H9 (cell line): ENCODE data around the gene S100A7. TPM values are rescaled to one million over a fixed set of nuclear protein-coding genes. Genes with fewer than 3 reads are reported as not detected.

Experiments
- DNase-seq: peaks from one replicate; pipeline ENCODE4 v3.0.0-alpha.2; 2017
- H2AFZ ChIP-seq: one replicate; pipeline ENCODE4 v1.6.1; 2013; ENCODE audit warnings: mild to moderate bottlenecking, low read length, control low read depth, moderate library complexity
- H2AK5ac ChIP-seq: 2 replicates; pipeline ENCODE4 v1.6.1; 2013; ENCODE audit warnings: low read length, control low read depth, mixed read lengths; ENCODE audit not compliant: insufficient read length
- H2BK120ac ChIP-seq: one replicate; pipeline ENCODE4 v1.6.1; 2013; ENCODE audit warnings: low read depth, mild to moderate bottlenecking, low read length, control low read depth, inconsistent platforms; ENCODE audit not compliant: poor library complexity, severe bottlenecking
- H2BK12ac ChIP-seq: 2 replicates; pipeline ENCODE4 v1.6.1; 2013; ENCODE audit warnings: low read length, control low read depth, mixed read lengths, low read depth; ENCODE audit not compliant: insufficient read length
- H2BK15ac ChIP-seq: 2 replicates; pipeline ENCODE4 v1.6.1; 2013; ENCODE audit warnings: low read depth, low read length, control low read depth
- H2BK20ac ChIP-seq: one replicate; pipeline ENCODE4 v1.6.1; 2013; ENCODE audit warnings: low read depth, mild to moderate bottlenecking, low read length, control low read depth, inconsistent platforms; ENCODE audit not compliant: poor library complexity, severe bottlenecking
- H2BK5ac ChIP-seq: 2 replicates; pipeline ENCODE4 v1.6.1; 2013; ENCODE audit warnings: low read length, control low read depth, mixed read lengths; ENCODE audit not compliant: insufficient read length
- H3K14ac ChIP-seq: 2 replicates; pipeline ENCODE4 v1.6.1; 2013; ENCODE audit warnings: low read length, control low read depth; ENCODE audit not compliant: insufficient read depth
- H3K18ac ChIP-seq: 2 replicates; pipeline ENCODE4 v1.6.1; 2013; ENCODE audit warnings: low read depth, mild to moderate bottlenecking, mixed read lengths, low read length, control low read depth; ENCODE audit not compliant: insufficient read length
- H3K23ac ChIP-seq: 2 replicates; pipeline ENCODE4 v1.6.1; 2013; ENCODE audit warnings: low read length, control low read depth, mixed read lengths, low read depth; ENCODE audit not compliant: insufficient read length
- H3K23me2 ChIP-seq: 2 replicates; pipeline ENCODE4 v1.6.1; 2013; ENCODE audit warnings: low read depth, mild to moderate bottlenecking, mixed read lengths, low read length, control low read depth; ENCODE audit not compliant: insufficient read length, poor library complexity, severe bottlenecking
- H3K27ac ChIP-seq: 2 replicates; pipeline ENCODE4 v1.5.1; 2013; ENCODE audit warnings: low read length, control low read depth, mixed read lengths, low read depth; ENCODE audit not compliant: insufficient read length
- H3K27me3 ChIP-seq: 2 replicates; pipeline ENCODE4 v1.6.1; 2013; ENCODE audit warnings: low read length, control low read depth, inconsistent platforms; ENCODE audit not compliant: insufficient read depth
- H3K4ac ChIP-seq: 2 replicates; pipeline ENCODE4 v1.6.1; 2013; ENCODE audit warnings: low read depth, mild to moderate bottlenecking, control low read depth, inconsistent platforms, low read length, moderate library complexity
- H3K4me1 ChIP-seq: 2 replicates; pipeline ENCODE4 v1.6.1; 2013; ENCODE audit warnings: low read length, control low read depth, inconsistent platforms; ENCODE audit not compliant: insufficient read depth
- H3K4me2 ChIP-seq: 2 replicates; pipeline ENCODE4 v1.6.1; 2013; ENCODE audit warnings: low read length, control low read depth, mixed read lengths; ENCODE audit not compliant: insufficient read length, insufficient read depth
- H3K56ac ChIP-seq: 2 replicates; pipeline ENCODE4 v1.6.1; 2013; ENCODE audit warnings: low read depth, mild to moderate bottlenecking, mixed read lengths, low read length, control low read depth; ENCODE audit not compliant: insufficient read length
- H3K79me1 ChIP-seq: 2 replicates; pipeline ENCODE4 v1.6.1; 2013; ENCODE audit warnings: low read depth, mild to moderate bottlenecking, moderate library complexity, low read length, control low read depth, inconsistent platforms; ENCODE audit not compliant: insufficient read depth, poor library complexity, severe bottlenecking
- H3K79me2 ChIP-seq: 2 replicates; pipeline ENCODE4 v1.6.1; 2013; ENCODE audit warnings: low read length, control low read depth, inconsistent platforms; ENCODE audit not compliant: insufficient read depth
- H3K9ac ChIP-seq: 2 replicates; pipeline ENCODE4 v1.6.1; 2013; ENCODE audit warnings: low read length, control low read depth, mixed read lengths; ENCODE audit not compliant: insufficient read length; ENCODE audit errors: extremely low read depth
- H3K9me3 ChIP-seq: one replicate; pipeline ENCODE4 v1.6.1; 2013; ENCODE audit warnings: low read depth, low read length, inconsistent platforms; ENCODE audit not compliant: control insufficient read depth
- H3T11ph ChIP-seq: one replicate; pipeline ENCODE4 v1.6.1; 2013; ENCODE audit warnings: mild to moderate bottlenecking, low read length, control low read depth, inconsistent platforms
- H4K20me1 ChIP-seq: one replicate; pipeline ENCODE4 v1.6.1; 2013; ENCODE audit not compliant: control insufficient read depth, insufficient read length, insufficient read depth
- H4K5ac ChIP-seq: 2 replicates; pipeline ENCODE4 v1.6.1; 2013; ENCODE audit warnings: low read depth, mild to moderate bottlenecking, mixed read lengths, low read length, control low read depth; ENCODE audit not compliant: insufficient read length
- H4K8ac ChIP-seq: replicated peaks from 2 replicates; pipeline ENCODE4 v1.6.1; 2013; ENCODE audit warnings: low read length, control low read depth, mixed read lengths, low read depth; ENCODE audit not compliant: insufficient read length
- H4K91ac ChIP-seq: 2 replicates; pipeline ENCODE4 v1.6.1; 2013; ENCODE audit warnings: low read depth, mild to moderate bottlenecking, moderate library complexity, mixed read lengths, low read length, control low read depth; ENCODE audit not compliant: insufficient read length
- H3K27ac Mint-ChIP-seq, 3 experiments: 2 replicates in 2 of 3; 3 replicates in 1 of 3; pipeline ENCODE4 v1.8.0; 2020 to 2021; ENCODE audit warnings: mixed read lengths in 3 of 3, mild to moderate bottlenecking in 1 of 3, moderate library complexity in 1 of 3
- H3K27me3 Mint-ChIP-seq: 2 replicates; pipeline ENCODE4 v1.8.0; 2021; ENCODE audit warnings: low read depth, mild to moderate bottlenecking, moderate library complexity, mixed read lengths
- H3K36me3 Mint-ChIP-seq, 3 experiments: 2 replicates in 2 of 3; 3 replicates in 1 of 3; pipeline ENCODE4 v1.8.0; 2020 to 2021; ENCODE audit warnings: low read depth in 3 of 3, mixed read lengths in 3 of 3; ENCODE audit not compliant: insufficient read depth in 1 of 3
- H3K4me1 Mint-ChIP-seq, 2 experiments: 2 replicates each; pipeline ENCODE4 v1.8.0; 2020; ENCODE audit warnings: mixed read lengths in 2 of 2
- H3K4me3 Mint-ChIP-seq, 2 experiments: 2 replicates in 1 of 2; 3 replicates in 1 of 2; pipeline ENCODE4 v1.8.0; 2020 to 2021; ENCODE audit warnings: mild to moderate bottlenecking in 2 of 2, mixed read lengths in 2 of 2, moderate library complexity in 1 of 2
- H3K9me3 Mint-ChIP-seq, 2 experiments: 2 replicates in 1 of 2; 3 replicates in 1 of 2; pipeline ENCODE4 v1.8.0; 2020; ENCODE audit warnings: mild to moderate bottlenecking in 2 of 2, mixed read lengths in 2 of 2, moderate library complexity in 1 of 2
- CTCF ChIP-seq: fragments of 200-600 bp; sonication (generic); conservative IDR thresholded peaks from 3 replicates; pipeline ENCODE4 v1.8.0; 2021; ENCODE audit warnings: antibody characterized with exemption, mild to moderate bottlenecking
- WGBS: extraction: QIAGEN DNeasy Blood & Tissue Kit; methylation state at CpG from one replicate; pipeline ENCODE4 v1.1.7; 2013; ENCODE audit warnings: missing lambda C conversion rate, low lambda C conversion rate, mixed read lengths; ENCODE audit not compliant: insufficient read length; ENCODE audit errors: extremely low coverage; 5-methylcytosine and 5-hydroxymethylcytosine counted together
- total RNA-seq: library from RNA; stranded (reverse); gene quantifications from 2 replicates; pipeline ENCODE4 v1.2.1, GENCODE V29; 2021

Gene S100A7
- total RNA-seq, 1 experiment from 2014 or later = not detected

GRCh38 chr1:153478047-153478691 is 17.7 kb upstream of the S100A7 start:
- DNase-seq = no peak
- H3K18ac ChIP-seq = no peak overlapping the region
- no peak overlapping the region for H4K91ac ChIP-seq
- no peak overlapping the region for H2BK20ac ChIP-seq
- H3K4me2 ChIP-seq = no peak overlapping the region
- H2BK12ac ChIP-seq = no peak overlapping the region
- H2AFZ ChIP-seq = no peak overlapping the region
- no peaks in the 10 kb centered on the region; the same call in 1 of the 2 replicates for H3K27me3 Mint-ChIP-seq
- H2AK5ac ChIP-seq = no peak overlapping the region
- no peak overlapping the region for H2BK5ac ChIP-seq
- no peak for TF ChIP-seq CTCF
- H4K20me1 ChIP-seq = no peaks in the 10 kb centered on the region
- H3K23ac ChIP-seq = no peak overlapping the region
- no peak overlapping the region; the same call in 1 of the 2 replicates for H3K4ac ChIP-seq
- no peak overlapping the region for H4K5ac ChIP-seq
- no peak overlapping the region for H3K9ac ChIP-seq
- no peaks in the 10 kb centered on the region for H3K23me2 ChIP-seq
- H2BK15ac ChIP-seq = no peak overlapping the region
- H3K36me3 Mint-ChIP-seq = peaks cover 0 to 2% (median 0%) of the 10 kb centered on the region in 3 experiments; a peak in 3 of 7 replicates
- peaks cover 7% of the 10 kb centered on the region for H3K9me3 ChIP-seq
- H3K27ac ChIP-seq = no peak overlapping the region
- no CpG with 5 or more reads among the region's 8 CpGs for WGBS
- no peaks in the 10 kb centered on the region for H3K27me3 ChIP-seq
- no peaks in the 10 kb centered on the region for H3K79me2 ChIP-seq
- no peaks in the 10 kb centered on the region for H3K4me1 ChIP-seq
- no peak overlapping the region for H4K8ac ChIP-seq
- H3K56ac ChIP-seq = no peak overlapping the region
- H3K4me3 Mint-ChIP-seq = no peak overlapping the region
- H3K79me1 ChIP-seq = no peaks in the 10 kb centered on the region
- no peak overlapping the region for H2BK120ac ChIP-seq
- 0 out of 2 replicates have a peak overlapping the region, but pooled peaks have one; percentile 56 for H3K14ac ChIP-seq
- H3K9me3 Mint-ChIP-seq = peaks cover under 1 to 9% of the 10 kb centered on the region in 2 experiments; a peak in 4 of 5 replicates
- no peak overlapping the region for H3T11ph ChIP-seq
- H3K27ac Mint-ChIP-seq = peak overlapping the region in 2 of 3 experiments; percentile 24 to 90; a peak in 2 of 7 replicates
- peaks cover 8 to 12% of the 10 kb centered on the region in 2 experiments for H3K4me1 Mint-ChIP-seq
